HG03575 (cell line): ENCODE data around the gene UROC1.

Source experiments
- ATAC-seq: cut with Tn5 transposase; IDR thresholded peaks from one replicate; pipeline ENCODE4 v1.9.1; 2021; ENCODE audit not compliant: unreplicated experiment, insufficient number of reproducible peaks, low FRiP score; ENCODE audit errors: extremely low read depth

Gene UROC1

GRCh38 chr3:126501736-126502135, 15.8 kb downstream of the UROC1 start:
- no peak for ATAC-seq

GRCh38 chr3:126501054-126501453, 16.5 kb downstream of the UROC1 start:
- ATAC-seq, result no peak

GRCh38 chr3:126500016-126500415, 17.6 kb downstream of the UROC1 start:
- ATAC-seq, result no peak

- ATAC-seq, result no peak
These were observed 18.2 kb downstream of the UROC1 start for GRCh38 chr3:126499401-126499800.

- no peak for ATAC-seq
These were observed 18.6 kb downstream of the UROC1 start for GRCh38 chr3:126498929-126499328.

- no peak for ATAC-seq
These were observed 19.1 kb downstream of the UROC1 start for GRCh38 chr3:126498461-126498860.

GRCh38 chr3:126497956-126498355, 19.6 kb downstream of the UROC1 start:
- no peak for ATAC-seq

GRCh38 chr3:126496894-126497850, 20.4 kb downstream of the UROC1 start:
- no peak for ATAC-seq

- ATAC-seq, result no peak
These were observed 21.8 kb downstream of the UROC1 start for GRCh38 chr3:126495786-126496185.

- no peak for ATAC-seq
These were observed 22.7 kb downstream of the UROC1 start for GRCh38 chr3:126494970-126495230.

- no peak for ATAC-seq
These were observed 23.2 kb downstream of the UROC1 start for GRCh38 chr3:126494204-126494969.

GRCh38 chr3:126493739-126494138, 23.8 kb downstream of the UROC1 start:
- ATAC-seq, result no peak

GRCh38 chr3:126493051-126493450, 24.5 kb downstream of the UROC1 start:
- no peak for ATAC-seq

- no peak for ATAC-seq
These were observed 26.2 kb downstream of the UROC1 start for GRCh38 chr3:126491221-126492013.

- no peak for ATAC-seq
These were observed 27.0 kb downstream of the UROC1 start for GRCh38 chr3:126490619-126491018.

GRCh38 chr3:126488886-126489569, 28.5 kb downstream of the UROC1 start:
- no peak for ATAC-seq

- no peak for ATAC-seq
These were observed 29.4 kb downstream of the UROC1 start for GRCh38 chr3:126488185-126488584.

- no peak for ATAC-seq
These were observed 30.3 kb downstream of the UROC1 start for GRCh38 chr3:126487151-126487771.
